Measurements from ENCODE around the gene IDH3G. TPM values are rescaled to one million over a fixed set of nuclear protein-coding genes. Genes with fewer than 3 reads are reported as not detected.
"Not testable (repeated sequence)": the region's sequence is repeated elsewhere in the genome, so short reads cannot be mapped to it uniquely, and the experiment has no call there.

Gene IDH3G
- total RNA-seq, 1 donor from 2014 or later = 76.4 TPM

DNA sequence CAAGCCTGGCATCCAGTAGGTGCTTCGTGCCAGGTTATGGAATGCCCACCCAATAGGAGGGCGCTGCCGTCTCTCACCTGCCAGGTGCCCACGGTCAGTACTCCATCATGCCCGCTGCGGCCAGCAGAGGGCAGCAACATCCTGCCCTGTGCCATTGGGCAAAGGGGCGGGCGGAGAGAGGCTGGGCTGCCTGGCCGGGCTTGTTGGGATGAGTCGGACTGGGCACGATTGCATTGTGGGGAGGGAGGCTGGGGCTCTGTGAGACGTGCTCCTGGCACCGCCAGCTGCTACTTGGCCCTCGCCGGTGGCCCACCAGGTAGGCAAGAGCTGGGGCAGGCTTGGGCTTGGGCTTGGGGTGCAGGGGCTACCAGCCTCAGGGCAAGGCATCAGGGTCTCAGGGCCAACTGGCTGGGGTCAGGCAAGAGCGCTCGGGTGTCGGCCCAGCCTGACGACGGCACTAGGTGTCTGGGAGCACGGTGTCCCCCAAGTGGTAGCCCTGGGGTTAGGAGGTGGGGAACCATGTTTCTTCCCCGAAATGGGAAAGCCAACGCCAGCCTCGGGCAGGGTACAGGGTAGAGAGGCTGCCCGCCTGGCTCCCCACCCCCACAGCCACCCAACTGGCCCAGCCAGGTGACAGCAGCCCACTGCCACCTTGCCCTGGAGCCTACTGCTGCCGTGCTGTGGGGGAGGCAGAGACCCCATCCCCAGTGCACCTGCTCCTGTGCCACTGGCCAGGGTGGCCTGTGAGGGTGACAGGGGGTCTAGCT lies 30.0 kb downstream of the IDH3G start, which contains the start of gene PLXNB3:
TSS of gene PLXNB3 (plus strand) at position 261 of the 767 bp plus-strand sequence. CDS start 1,287 bp downstream, outside the sequence.
- intact Hi-C loops (cut with micrococcal nuclease) = loop anchor here (1.0 kb wide), 2 partner anchors 183 to 189 kb away; no protein-coding TSS in a partner anchor

DNA sequence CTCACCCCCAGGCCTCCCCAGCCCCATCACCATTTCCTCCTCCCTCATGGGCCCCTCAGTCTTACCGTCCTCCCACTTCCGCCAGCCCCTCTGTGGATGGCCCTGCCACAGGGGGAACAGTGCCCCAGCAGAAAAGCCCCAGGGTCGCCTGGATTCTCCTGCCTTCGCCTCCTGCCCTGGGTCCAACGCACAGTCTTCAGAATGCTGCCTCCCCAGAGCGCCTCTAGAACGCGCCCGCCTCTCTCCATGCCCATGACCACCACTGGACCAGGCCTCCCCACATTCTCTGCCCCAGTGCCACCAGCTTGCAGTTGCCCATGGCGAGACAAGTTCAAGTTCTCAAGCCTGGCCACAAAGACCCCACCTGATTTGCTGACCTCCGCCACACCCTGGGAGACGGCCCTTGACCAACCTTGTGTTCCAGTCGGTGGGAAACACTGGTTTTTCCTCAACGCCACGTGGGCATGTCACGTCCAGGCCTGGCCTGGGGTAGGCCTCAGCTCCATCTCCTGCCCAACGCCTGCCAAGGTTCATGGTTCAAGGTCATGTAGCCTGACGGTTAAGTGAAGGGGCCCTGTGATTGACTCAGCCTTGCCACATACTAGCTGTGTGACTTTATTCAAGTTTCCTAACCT lies 30.8 kb downstream of the IDH3G start:
- intact Hi-C loops (cut with micrococcal nuclease) = no loop called here

DNA sequence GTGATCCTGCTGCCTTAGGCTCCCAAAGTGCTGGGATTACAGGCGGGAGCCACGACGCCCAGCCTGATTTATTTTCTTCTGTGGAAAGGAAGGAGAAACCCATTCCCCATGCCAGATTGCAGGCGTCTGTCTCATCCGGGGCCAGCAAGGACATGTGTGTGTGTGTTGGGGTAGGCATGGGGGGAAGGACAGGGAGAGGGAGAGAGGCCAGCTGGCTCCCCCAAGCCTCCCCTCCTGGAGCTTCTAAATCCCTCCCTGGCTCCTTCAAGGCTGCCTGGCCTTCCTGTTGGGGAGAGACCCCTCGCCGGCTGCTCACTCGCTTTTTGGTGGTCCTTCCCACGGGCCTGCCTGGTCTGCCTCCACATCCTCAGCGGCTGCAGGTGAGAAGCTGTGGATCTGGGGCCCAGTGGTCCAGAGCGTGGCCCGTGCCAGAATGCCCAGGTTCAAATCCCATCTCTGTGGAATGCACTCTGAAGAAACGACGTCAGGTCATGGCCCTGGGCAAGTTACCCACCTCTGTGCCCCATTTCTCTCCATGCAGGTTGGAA lies 31.5 kb downstream of the IDH3G start:
- intact Hi-C loops (cut with micrococcal nuclease) = no loop called here

DNA sequence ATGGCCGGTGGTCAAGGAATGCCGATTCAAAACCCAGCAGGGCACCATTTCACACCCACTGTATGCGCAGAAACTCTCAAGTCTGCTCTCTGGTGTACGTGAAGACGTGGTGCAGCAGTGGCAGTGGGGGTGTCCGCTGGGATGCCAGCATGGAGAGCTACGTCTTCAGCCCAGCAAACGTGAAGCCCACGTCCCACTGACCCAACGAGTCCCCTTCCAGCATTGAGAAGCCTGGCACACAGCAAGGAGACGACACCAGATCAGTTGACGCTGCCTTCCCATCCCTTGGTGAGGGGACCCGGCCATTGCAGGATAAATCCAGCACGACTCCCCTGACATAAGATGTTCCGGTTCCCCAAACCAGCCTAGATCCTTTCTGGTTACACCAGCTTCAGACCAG lies 32.3 kb downstream of the IDH3G start:
- intact Hi-C loops (cut with micrococcal nuclease) = no loop called here

DNA sequence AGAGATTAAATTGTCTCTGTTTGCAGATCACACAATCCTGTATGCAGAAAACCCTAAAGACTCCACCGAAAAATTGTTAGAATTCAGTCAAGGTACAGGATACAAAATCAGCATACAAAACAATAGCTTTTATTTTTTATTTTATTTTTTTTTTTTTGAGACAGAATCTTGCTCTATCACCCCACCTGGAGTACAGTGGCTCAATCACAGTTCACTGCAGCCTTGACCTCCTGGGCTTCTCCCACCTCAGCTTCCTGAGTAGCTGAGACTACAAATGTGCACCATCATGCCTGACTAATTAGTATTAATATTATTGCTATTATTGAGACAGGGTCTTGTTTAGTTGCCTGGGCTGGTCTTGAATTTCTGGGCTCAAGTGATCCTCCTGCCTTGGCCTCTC lies 39.0 kb downstream of the IDH3G start:
- intact Hi-C loops (cut with micrococcal nuclease) = no loop called here

DNA sequence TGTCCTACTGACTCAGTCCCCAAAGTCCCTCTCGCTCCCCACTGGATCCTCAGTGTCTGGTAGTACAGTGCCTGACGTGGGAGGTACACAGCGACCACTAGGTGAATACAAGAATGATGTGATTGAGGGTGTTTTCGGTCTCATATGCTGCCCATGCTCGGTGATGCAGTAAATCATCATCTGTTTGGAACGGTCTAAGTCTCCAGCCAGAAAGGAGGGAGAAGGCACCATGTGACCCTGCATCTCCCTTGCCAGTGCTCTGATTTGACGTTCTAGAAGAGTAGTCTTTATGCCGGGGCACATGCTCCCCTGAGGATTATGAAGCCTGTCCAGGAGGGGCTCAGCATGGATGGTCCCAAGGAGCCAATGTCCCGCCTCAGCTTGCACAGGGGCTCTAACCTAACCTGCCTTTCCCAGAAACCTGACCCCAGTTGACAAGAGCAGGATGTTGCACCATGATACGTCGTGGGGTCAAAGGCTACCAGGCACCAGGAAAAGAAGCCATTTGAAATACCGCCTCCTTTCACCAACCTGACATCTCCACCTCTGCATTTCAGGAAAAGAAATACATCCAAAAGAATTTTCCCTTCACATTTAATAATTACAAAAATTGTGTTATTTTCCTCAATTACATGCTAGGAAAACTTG lies 43.9 kb downstream of the IDH3G start:
- intact Hi-C loops (cut with micrococcal nuclease) = no loop called here

DNA sequence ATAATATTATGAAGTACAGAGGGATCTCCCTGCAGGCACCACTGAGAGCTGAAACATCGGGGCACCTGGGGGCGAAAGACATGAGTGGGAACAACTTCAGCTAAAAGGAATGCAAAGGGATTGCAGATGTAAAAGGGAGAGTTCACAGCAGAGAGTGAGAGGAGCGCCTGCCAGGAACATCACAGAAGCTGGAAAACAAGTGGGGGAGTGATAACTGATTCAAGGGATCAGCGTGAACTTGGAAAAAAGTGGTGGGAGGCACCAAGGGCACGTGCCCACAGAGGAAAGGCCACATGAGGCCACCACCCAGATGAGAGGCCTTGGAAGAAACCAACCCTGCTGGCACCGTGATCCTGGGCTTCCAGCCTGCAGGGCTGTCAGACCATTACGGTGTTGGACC lies 45.2 kb downstream of the IDH3G start:
- intact Hi-C loops (cut with micrococcal nuclease) = not testable (repeated sequence)

DNA sequence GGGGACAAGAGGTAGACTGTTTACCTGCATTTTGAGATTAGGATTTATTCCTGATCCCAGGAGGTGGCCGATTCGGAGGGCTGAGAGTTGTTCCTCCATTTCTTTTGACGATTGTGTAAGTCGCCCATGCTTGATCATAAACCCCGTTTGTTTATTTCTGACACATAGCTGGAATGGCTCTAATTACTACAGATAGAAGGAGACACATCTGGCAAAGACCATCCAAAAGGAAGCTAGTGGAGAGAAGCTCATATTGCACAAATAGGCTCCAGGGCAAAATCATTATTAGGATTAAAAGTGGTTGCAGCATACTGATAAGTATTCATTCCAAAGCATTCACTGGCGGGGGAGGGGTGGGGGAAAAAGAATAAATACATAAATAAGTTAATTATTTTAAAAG lies 47.2 kb downstream of the IDH3G start:
- intact Hi-C loops (cut with micrococcal nuclease) = not testable (repeated sequence)

DNA sequence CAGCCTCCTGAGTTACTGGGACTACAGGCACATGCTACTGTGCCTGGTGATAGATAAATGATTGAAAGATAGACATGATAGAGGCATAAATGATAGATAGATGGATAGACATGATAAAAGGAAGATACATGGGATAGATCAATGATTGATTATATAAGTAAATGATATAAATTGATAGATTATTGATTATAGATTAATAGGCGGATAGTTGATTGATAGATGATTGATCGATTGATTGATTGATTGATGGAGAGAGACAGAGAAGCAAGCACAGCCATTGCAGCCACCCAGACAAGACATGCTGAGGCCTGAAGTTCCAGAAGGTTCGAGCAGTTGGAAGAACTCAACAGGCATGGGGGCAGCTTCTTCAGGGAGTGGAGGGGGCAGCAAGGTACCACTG lies 47.8 kb downstream of the IDH3G start:
- intact Hi-C loops (cut with micrococcal nuclease) = no loop called here

DNA sequence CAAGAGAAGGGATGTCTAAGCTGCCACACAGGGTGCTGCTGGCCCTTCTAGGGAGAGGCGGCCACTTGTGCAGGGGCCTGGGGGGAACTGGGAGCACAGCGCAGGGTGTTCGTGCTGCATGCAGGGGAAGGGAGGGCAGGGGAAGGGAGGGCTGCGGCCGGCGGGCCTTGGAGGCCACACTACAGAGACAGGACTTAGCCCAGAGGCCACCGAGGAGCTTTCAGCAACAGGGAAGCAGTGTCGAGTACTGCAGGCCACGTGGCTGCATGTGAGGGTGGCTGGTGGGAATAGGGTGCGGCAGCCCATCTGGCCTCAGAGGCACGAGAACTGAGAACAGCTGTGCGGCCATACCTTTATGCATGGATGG lies 49.1 kb downstream of the IDH3G start:
- intact Hi-C loops (cut with micrococcal nuclease) = not testable (repeated sequence)

DNA sequence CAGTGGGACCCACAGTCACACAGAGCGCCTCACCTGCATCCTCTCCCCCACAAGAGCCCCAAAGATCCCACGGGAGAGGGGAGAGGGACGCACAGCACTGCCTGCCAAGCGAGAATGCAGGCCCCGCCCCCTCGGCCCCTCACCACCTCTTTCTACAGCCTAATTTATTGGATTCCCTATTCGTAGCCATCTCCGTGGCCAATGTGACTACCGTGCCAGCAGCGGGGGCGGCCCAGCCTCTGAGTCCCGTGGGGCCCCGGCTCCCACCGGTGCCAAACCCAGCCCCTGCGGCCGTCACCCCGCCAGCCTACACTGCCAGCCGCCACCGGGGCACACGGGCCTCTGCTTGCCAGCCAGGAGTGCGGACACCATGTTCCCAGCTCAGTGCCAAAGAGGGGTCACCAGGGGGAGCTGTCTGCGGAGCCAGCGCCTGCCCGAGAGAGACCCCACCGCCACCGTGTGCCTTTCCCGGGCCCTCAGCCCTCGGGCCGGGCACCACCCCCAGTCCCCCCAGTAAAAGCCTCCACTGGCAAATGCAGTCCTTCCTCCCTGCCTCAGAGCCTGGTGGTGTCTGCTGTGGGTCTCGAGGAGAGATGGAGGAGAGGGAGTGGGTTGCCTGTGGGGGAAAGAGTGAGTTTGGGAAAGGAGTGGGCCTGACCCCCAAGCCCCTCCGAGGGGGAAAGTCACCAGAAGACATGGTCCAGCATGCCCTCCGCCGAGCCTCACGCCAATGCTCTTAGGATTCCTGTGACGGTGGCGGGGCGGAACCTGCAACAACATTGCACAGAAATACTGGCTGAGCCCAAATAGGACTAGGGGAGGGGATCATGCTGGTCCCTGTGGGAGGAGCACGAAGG lies 49.7 kb downstream of the IDH3G start:
- intact Hi-C loops (cut with micrococcal nuclease) = no loop called here

DNA sequence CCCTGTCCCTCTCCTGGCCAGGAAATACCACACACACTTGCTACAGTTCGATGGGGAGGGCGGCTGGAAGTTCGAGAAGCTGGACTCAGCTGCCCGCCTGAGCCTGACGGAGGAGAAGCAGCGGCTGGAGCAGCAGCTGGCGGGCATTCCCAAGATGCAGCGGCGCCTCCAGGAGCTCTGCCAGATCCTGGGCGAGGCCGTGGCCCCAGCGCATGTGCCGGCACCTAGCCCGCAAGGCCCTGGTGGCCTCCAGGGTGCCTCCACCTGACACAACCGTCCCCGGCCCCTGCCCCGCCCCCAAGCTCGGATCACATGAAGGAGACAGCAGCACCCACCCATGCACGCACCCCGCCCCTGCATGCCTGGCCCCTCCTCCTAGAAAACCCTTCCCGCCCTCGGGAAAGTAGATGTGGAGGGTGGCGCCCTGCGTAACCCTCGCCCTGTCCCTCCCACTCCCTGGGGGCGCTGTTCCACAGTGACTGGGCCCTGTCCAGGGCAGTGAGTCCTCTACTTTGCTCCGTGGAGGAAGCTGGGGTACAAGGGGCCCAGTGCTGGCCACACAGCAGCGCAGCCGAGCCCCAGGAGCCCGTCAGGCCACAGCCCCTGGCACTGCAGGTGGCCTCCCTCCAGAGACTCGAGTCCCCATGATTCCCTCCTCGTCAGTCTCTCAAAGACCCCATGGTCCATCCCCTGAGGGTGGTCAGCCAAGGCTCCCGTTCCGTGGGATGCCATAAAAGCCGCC lies 50.5 kb downstream of the IDH3G start:
- intact Hi-C loops (cut with micrococcal nuclease) = not testable (repeated sequence)

DNA sequence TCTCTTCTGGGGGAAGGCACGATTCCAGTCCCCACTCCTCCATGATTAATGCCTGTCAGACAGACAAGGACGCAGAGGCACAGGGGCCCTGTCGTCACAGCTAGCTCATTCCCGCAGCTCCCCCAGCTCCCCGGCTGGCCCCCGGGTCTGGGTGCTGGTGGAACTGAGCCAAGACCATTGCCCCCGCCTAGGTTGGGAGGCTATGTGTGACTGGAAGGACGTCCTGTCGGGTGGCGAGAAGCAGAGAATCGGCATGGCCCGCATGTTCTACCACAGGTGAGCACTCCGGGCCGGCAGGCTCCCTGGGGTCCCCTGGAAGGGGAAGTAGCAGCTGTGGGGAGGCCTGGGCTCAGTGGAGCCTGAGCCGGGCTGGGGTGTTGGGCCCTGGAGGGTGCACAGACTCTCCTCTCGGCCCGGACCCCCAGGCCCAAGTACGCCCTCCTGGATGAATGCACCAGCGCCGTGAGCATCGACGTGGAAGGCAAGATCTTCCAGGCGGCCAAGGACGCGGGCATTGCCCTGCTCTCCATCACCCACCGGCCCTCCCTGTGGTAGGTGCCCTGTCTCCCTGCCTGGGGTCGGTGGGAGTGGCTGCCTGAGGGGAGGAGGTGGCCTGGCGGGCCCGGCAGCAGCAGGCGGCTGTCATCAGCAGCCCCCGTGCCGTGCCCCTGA lies 51.2 kb downstream of the IDH3G start:
- intact Hi-C loops (cut with micrococcal nuclease) = not testable (repeated sequence)

DNA sequence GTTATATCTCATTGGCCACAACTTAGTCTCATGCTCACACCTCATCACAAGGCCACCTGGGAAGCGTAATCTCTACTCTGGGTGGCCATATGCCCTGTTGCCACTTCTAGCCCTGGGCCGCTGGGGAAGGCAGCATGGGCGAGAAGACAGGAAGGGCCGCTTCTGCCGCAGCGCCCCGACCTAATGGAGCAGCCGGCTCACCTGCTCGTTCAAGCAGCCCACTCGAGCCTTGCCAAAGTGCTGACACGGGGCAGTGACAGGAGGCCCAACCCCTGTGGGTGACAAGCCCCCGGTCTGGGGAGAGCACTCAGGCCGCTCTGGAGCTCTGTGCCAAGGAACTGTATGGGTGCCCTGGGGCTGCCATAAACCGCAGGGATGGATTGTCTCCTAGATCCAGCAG lies 52.1 kb downstream of the IDH3G start:
- intact Hi-C loops (cut with micrococcal nuclease) = not testable (repeated sequence)

DNA sequence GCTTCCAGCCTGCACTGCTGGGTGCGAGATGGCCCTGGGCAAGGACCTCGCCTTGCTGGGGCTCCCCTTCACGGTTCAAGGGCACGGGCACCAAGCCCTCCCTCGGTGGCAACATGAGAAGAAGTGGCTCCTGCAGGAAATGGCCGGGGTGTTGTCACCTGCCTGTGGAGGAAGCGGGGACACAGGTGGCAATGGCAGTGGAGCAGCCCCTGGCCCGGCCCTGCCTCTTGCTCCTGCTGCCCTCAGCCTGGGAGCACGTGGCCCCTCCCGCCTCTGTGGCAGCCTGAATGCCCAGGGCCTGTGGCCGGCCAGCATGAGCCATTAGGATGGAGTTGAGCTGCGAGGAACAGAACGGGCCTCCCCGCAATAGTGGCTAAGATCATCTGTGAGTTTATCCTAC lies 52.7 kb downstream of the IDH3G start:
- intact Hi-C loops (cut with micrococcal nuclease) = no loop called here

DNA sequence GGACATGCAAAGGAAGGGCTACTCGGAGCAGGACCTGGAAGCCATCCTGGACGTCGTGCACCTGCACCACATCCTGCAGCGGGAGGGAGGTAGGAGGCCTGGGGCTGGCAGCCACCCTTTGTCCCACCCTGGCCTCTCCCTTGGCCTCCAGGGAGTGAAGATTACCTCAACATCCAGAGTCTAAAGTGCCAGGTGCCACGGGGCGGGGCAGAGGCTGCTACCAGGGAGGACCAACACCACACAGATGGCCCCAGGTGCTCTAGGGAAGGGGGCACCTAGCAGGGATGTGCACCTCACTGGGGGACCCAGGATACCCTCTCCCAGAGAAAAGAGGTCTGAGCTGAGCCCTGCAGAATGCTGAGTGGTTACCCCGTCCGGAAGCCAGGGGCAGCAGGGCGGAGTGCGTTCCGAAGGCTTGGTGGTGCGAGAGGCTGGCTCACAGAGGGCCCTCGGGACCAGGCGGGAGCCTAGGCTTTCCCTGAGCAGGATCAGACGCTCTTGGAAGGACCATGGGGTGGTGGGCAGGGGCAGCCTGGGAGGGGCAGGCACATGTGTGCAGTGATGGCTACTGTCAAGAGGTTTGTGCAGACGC lies 53.4 kb downstream of the IDH3G start:
- intact Hi-C loops (cut with micrococcal nuclease) = no loop called here

DNA sequence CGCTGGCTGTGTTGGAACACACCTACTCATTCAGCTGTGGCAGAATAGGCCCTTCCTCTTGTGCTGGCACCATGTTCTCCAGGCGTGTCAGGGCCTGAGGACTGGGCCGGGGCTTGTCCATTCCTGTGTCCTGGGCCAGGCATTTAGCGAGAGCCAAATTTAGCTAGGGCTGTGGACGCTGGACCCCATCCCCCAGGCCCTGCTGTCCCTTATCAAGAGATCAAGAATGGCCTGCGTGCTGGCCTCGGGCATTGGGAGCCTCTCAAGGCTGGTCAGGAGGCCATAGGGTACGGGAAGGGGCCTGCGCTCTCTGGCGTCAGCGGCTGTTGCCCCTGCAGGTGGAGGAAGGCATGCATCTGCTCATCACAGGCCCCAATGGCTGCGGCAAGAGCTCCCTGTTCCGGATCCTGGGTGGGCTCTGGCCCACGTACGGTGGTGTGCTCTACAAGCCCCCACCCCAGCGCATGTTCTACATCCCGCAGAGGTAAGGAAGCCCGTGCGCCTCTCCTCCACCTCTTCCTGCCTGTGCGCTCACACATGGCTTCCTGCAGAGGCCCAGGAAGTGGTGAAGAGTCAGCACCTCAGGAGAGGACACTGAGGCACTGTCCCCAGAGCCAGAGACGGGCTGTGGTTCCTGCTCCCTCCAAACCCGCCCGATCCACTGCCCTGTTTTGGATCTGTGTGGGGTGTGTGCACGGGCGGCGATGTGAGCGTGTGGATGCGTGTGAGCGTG lies 54.3 kb downstream of the IDH3G start:
- intact Hi-C loops (cut with micrococcal nuclease) = no loop called here

DNA sequence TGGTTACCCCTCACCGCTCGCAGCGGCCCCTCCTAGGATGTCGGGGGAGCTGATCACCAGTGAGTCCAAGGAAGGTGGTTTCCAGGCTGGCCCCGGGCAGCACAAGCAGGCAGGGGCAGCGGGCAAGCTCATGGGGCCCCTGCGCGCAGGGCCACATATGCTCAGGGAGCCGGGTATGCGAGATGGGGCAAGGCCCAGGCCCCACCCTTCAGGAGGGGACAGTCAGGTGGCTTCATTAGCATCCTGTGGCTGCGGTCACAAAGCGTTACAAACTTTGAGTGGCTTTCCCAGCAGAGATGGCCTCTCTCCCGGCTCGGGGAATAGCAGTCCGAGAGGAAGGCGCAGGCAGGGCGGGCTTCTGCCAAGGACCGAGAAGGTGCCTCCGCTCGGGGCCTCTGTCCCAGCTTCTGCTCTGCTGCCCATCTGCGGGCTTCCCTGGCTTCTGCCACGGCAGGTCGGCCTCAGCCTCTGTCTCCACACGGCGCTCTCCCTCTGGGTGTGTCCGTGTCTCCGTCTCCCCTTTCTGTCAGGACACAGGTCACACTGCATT lies 56.0 kb downstream of the IDH3G start:
- intact Hi-C loops (cut with micrococcal nuclease) = no loop called here
